Measurements from ENCODE around the gene C3.
"Not testable (repeated sequence)": the region's sequence is repeated elsewhere in the genome, so short reads cannot be mapped to it uniquely, and the experiment has no call there.

C3 gene

GRCh38 chr19:6760606-6761005 is 40.2 kb upstream of the C3 start:
- Histone ChIP-seq H3K27me3 (ENCODE audit: control insufficient read depth, insufficient read depth, low read length) (no peaks in the 10 kb centered on the region), H3K9me3 (ENCODE audit: control insufficient read depth, insufficient read depth, low read length) (no peaks in the 10 kb centered on the region), H3K4me1 (ENCODE audit: control insufficient read depth, insufficient read depth, low read length) (no peaks in the 10 kb centered on the region), H3K27ac (ENCODE audit: low read length) (no peak overlapping the region), H3K36me3 (ENCODE audit: control insufficient read depth, insufficient read depth, low read length) (peaks cover 4% of the 10 kb centered on the region; the same call in 1 of the 2 replicates), H3K4me3 (ENCODE audit: low read length) (no peak overlapping the region)
- no CpG with 5 or more reads among the region's 17 CpGs for WGBS (ENCODE audit: insufficient coverage, insufficient read length)
- DNase-seq (ENCODE audit: low read depth, low spot score) = no peak

- Histone ChIP-seq H3K27me3 (ENCODE audit: control insufficient read depth, insufficient read depth, low read length) (no peaks in the 10 kb centered on the region), H3K36me3 (ENCODE audit: control insufficient read depth, insufficient read depth, low read length) (peaks cover 20% of the 10 kb centered on the region), H3K9me3 (ENCODE audit: control insufficient read depth, insufficient read depth, low read length) (no peaks in the 10 kb centered on the region), H3K4me1 (ENCODE audit: control insufficient read depth, insufficient read depth, low read length) (0 out of 2 replicates have a peak, but pooled peaks cover 2% of the 10 kb centered on the region), H3K4me3 (ENCODE audit: low read length) (no peak overlapping the region), H3K27ac (ENCODE audit: low read length) (no peak overlapping the region)
- WGBS (ENCODE audit: insufficient coverage, insufficient read length) = no CpG with 5 or more reads among the region's 23 CpGs
- DNase-seq (ENCODE audit: low read depth, low spot score) = no peak
These were observed 34.4 kb upstream of the C3 start for GRCh38 chr19:6754653-6755463.

GRCh38 chr19:6754136-6754535 is 33.7 kb upstream of the C3 start:
- Histone ChIP-seq H3K27ac (ENCODE audit: low read length) (no peak overlapping the region), H3K4me3 (ENCODE audit: low read length) (no peak overlapping the region)

GRCh38 chr19:6753178-6754031 is 33.0 kb upstream of the C3 start:
- no peaks in the 10 kb centered on the region for H3K9me3 ChIP-seq (ENCODE audit: control insufficient read depth, insufficient read depth, low read length)
- DNase-seq (ENCODE audit: low read depth, low spot score) = no peak
- H3K4me1 ChIP-seq (ENCODE audit: control insufficient read depth, insufficient read depth, low read length) = 0 out of 2 replicates have a peak, but pooled peaks cover 2% of the 10 kb centered on the region
- peak overlapping the region; percentile 25; the same call in 1 of the 2 replicates for H3K4me3 ChIP-seq (ENCODE audit: low read length)
- H3K36me3 ChIP-seq (ENCODE audit: control insufficient read depth, insufficient read depth, low read length) = peaks cover 23% of the 10 kb centered on the region
- WGBS (ENCODE audit: insufficient coverage, insufficient read length) = no CpG with 5 or more reads among the region's 50 CpGs
- no peaks in the 10 kb centered on the region for H3K27me3 ChIP-seq (ENCODE audit: control insufficient read depth, insufficient read depth, low read length)
- no peak overlapping the region for H3K27ac ChIP-seq (ENCODE audit: low read length)

More at GRCh38 chr19:6754136-6754535, 33.7 kb upstream of the C3 start:
- no peak for DNase-seq (ENCODE audit: low read depth, low spot score)
- H3K27me3 ChIP-seq (ENCODE audit: control insufficient read depth, insufficient read depth, low read length) = no peaks in the 10 kb centered on the region
- WGBS (ENCODE audit: insufficient coverage, insufficient read length) = no CpG with 5 or more reads among the region's 22 CpGs
- no peaks in the 10 kb centered on the region for H3K9me3 ChIP-seq (ENCODE audit: control insufficient read depth, insufficient read depth, low read length)
- H3K36me3 ChIP-seq (ENCODE audit: control insufficient read depth, insufficient read depth, low read length) = peaks cover 21% of the 10 kb centered on the region
- 0 out of 2 replicates have a peak, but pooled peaks cover 2% of the 10 kb centered on the region for H3K4me1 ChIP-seq (ENCODE audit: control insufficient read depth, insufficient read depth, low read length)

GRCh38 chr19:6752256-6753177 is 32.1 kb upstream of the C3 start:
- Histone ChIP-seq H3K4me1 (ENCODE audit: control insufficient read depth, insufficient read depth, low read length) (0 out of 2 replicates have a peak, but pooled peaks cover 2% of the 10 kb centered on the region), H3K4me3 (ENCODE audit: low read length) (peak overlapping the region; percentile 25; the same call in 1 of the 2 replicates), H3K27ac (ENCODE audit: low read length) (no peak overlapping the region), H3K27me3 (ENCODE audit: control insufficient read depth, insufficient read depth, low read length) (no peaks in the 10 kb centered on the region), H3K9me3 (ENCODE audit: control insufficient read depth, insufficient read depth, low read length) (no peaks in the 10 kb centered on the region), H3K36me3 (ENCODE audit: control insufficient read depth, insufficient read depth, low read length) (peaks cover 25% of the 10 kb centered on the region)
- no peak for DNase-seq (ENCODE audit: low read depth, low spot score)
- no CpG with 5 or more reads among the region's 50 CpGs for WGBS (ENCODE audit: insufficient coverage, insufficient read length)

GRCh38 chr19:6751189-6751588 is 30.7 kb upstream of the C3 start:
- no CpG with 5 or more reads among the region's 16 CpGs for WGBS (ENCODE audit: insufficient coverage, insufficient read length)
- no peak for DNase-seq (ENCODE audit: low read depth, low spot score)
- Histone ChIP-seq H3K9me3 (ENCODE audit: control insufficient read depth, insufficient read depth, low read length) (no peaks in the 10 kb centered on the region), H3K4me3 (ENCODE audit: low read length) (no peak overlapping the region), H3K27me3 (ENCODE audit: control insufficient read depth, insufficient read depth, low read length) (no peaks in the 10 kb centered on the region), H3K36me3 (ENCODE audit: control insufficient read depth, insufficient read depth, low read length) (peaks cover 33% of the 10 kb centered on the region), H3K4me1 (ENCODE audit: control insufficient read depth, insufficient read depth, low read length) (0 out of 2 replicates have a peak, but pooled peaks cover 2% of the 10 kb centered on the region), H3K27ac (ENCODE audit: low read length) (no peak overlapping the region)

GRCh38 chr19:6750062-6750461 is 29.6 kb upstream of the C3 start:
- WGBS (ENCODE audit: insufficient coverage, insufficient read length) = no CpG with 5 or more reads among the region's 20 CpGs
- Histone ChIP-seq H3K27me3 (ENCODE audit: control insufficient read depth, insufficient read depth, low read length) (no peaks in the 10 kb centered on the region), H3K27ac (ENCODE audit: low read length) (no peak overlapping the region), H3K9me3 (ENCODE audit: control insufficient read depth, insufficient read depth, low read length) (no peaks in the 10 kb centered on the region), H3K36me3 (ENCODE audit: control insufficient read depth, insufficient read depth, low read length) (peaks cover 36% of the 10 kb centered on the region), H3K4me1 (ENCODE audit: control insufficient read depth, insufficient read depth, low read length) (0 out of 2 replicates have a peak, but pooled peaks cover 2% of the 10 kb centered on the region), H3K4me3 (ENCODE audit: low read length) (no peak overlapping the region)
- DNase-seq (ENCODE audit: low read depth, low spot score) = no peak

GRCh38 chr19:6748543-6748942 is 28.1 kb upstream of the C3 start:
- H3K27ac ChIP-seq (ENCODE audit: low read length); H3K27me3 ChIP-seq (ENCODE audit: control insufficient read depth, insufficient read depth, low read length); H3K4me1 ChIP-seq (ENCODE audit: control insufficient read depth, insufficient read depth, low read length); DNase-seq (ENCODE audit: low read depth, low spot score); H3K9me3 ChIP-seq (ENCODE audit: control insufficient read depth, insufficient read depth, low read length); H3K4me3 ChIP-seq (ENCODE audit: low read length): not testable (repeated sequence)
- H3K36me3 ChIP-seq (ENCODE audit: control insufficient read depth, insufficient read depth, low read length) = peaks cover 36% of the 10 kb centered on the region
- no CpG with 5 or more reads among the region's 10 CpGs for WGBS (ENCODE audit: insufficient coverage, insufficient read length)

GRCh38 chr19:6745965-6746364 is 25.5 kb upstream of the C3 start:
- no peak overlapping the region for H3K27ac ChIP-seq (ENCODE audit: low read length)
- no peaks in the 10 kb centered on the region for H3K9me3 ChIP-seq (ENCODE audit: control insufficient read depth, insufficient read depth, low read length)
- H3K36me3 ChIP-seq (ENCODE audit: control insufficient read depth, insufficient read depth, low read length) = peaks cover 34% of the 10 kb centered on the region
- no peaks in the 10 kb centered on the region; the same call in none of the 2 replicates for H3K4me1 ChIP-seq (ENCODE audit: control insufficient read depth, insufficient read depth, low read length)
- no peaks in the 10 kb centered on the region for H3K27me3 ChIP-seq (ENCODE audit: control insufficient read depth, insufficient read depth, low read length)
- no CpG with 5 or more reads among the region's 24 CpGs for WGBS (ENCODE audit: insufficient coverage, insufficient read length)
- DNase-seq (ENCODE audit: low read depth, low spot score) = no peak
- no peak overlapping the region for H3K4me3 ChIP-seq (ENCODE audit: low read length)
